ENCODE data around the gene COPS7A. TPM values are rescaled to one million over a fixed set of nuclear protein-coding genes. Genes with fewer than 3 reads are reported as not detected.

The COPS7A gene
- total RNA-seq, 1 experiment from 2014 or later, result 67.8 TPM

DNA sequence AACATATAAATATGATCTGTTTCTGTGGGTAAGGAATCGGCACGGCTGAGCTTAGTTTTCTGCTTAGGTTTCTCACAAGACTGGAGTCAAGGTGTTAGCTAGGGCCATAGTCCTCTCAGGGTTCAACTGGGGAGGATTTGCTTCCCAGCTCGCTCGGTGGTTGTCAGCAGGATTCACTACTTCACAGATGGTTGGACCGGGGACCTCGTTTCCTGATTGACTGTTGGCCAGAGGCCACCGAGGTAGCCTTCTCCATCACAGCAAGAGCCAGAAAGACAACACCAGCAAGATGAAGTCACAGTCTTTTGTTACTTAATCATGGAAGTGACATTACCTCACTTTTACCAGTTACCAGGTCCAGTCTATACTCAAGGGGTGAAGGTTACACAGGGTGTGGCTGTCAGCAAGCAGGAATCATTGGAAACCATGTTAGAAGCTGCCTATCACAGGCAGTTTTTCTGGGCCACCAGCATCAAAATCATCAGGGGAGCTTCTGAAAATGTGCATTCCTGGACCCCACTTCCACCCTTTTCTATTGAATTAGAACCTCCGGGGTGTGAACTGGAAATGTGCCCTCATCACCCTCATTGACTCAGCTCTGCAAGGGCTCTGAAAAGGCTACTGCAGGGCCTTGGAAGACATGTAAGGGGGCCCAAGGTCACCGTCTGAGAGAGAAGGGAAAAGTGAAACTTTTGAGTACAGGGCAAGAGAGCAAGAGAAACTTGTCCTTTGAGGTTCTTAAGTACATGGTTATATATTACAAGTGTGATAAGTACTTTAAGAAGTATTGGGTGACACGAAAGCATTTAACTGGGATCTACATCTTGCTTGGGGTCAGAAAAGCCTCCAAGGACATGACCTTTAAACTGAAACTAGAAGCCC is 10.9 kb downstream of the COPS7A start:
- TF ChIP-seq, protein P1, sequence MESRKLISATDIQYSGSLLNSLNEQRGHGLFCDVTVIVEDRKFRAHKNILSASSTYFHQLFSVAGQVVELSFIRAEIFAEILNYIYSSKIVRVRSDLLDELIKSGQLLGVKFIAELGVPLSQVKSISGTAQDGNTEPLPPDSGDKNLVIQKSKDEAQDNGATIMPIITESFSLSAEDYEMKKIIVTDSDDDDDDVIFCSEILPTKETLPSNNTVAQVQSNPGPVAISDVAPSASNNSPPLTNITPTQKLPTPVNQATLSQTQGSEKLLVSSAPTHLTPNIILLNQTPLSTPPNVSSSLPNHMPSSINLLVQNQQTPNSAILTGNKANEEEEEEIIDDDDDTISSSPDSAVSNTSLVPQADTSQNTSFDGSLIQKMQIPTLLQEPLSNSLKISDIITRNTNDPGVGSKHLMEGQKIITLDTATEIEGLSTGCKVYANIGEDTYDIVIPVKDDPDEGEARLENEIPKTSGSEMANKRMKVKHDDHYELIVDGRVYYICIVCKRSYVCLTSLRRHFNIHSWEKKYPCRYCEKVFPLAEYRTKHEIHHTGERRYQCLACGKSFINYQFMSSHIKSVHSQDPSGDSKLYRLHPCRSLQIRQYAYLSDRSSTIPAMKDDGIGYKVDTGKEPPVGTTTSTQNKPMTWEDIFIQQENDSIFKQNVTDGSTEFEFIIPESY (IDR thresholded peaks at IDR 0.05; ENCODE audit: extremely low read depth, insufficient replicate concordance, low read length), result no peak
- no peak for TF ChIP-seq TCF7L2 (IDR thresholded peaks at IDR 0.05; ENCODE audit: borderline replicate concordance, extremely low read depth, insufficient read depth, insufficient read length)
- no peak for TF ChIP-seq SIN3A (IDR thresholded peaks at IDR 0.05; ENCODE audit: low read depth)
- TF ChIP-seq POLR2A (IDR thresholded peaks at IDR 0.05; ENCODE audit: borderline replicate concordance, extremely low read depth, insufficient read depth, insufficient read length), result no peak
- TF ChIP-seq EZH2phosphoT487 (IDR thresholded peaks at IDR 0.05; ENCODE audit: borderline replicate concordance), result no peak
- no peak for TF ChIP-seq EZH2 (IDR thresholded peaks at IDR 0.05)
- no peak for TF ChIP-seq CBX3 (IDR thresholded peaks at IDR 0.05; ENCODE audit: low read depth)
- no peak for TF ChIP-seq YY1 (IDR thresholded peaks at IDR 0.05; ENCODE audit: extremely low read depth, insufficient replicate concordance, low read depth, low read length)
- no peak for TF ChIP-seq EGR1 (IDR thresholded peaks at IDR 0.05; ENCODE audit: low read depth)
- no peak for TF ChIP-seq ELF1 (IDR thresholded peaks at IDR 0.05; ENCODE audit: borderline replicate concordance, low read depth)
- H3K79me2 ChIP-seq (ENCODE audit: insufficient read depth, low read length), result no peaks in the 10 kb centered on the region
- H3K36me3 ChIP-seq (ENCODE audit: control insufficient read depth in 1 of 2, insufficient read depth in 2 of 2, low read length in 2 of 2), result peaks cover 5 to 20% of the 10 kb centered on the region in 2 experiments; a peak in 3 of 4 replicates
- no TSS peak for BruUV-seq (replicated peaks)
- H3K9me3 ChIP-seq (ENCODE audit: control insufficient read depth in 1 of 2, insufficient read depth in 1 of 2, low read depth in 1 of 2, low read length in 2 of 2), result no peaks in the 10 kb centered on the region
- POLR2A ChIA-PET, result interaction anchor here (1.7 kb wide), 1 partner anchor 11 kb away, joined by 4 read pairs; the partner anchor contains the start of gene COPS7A
- no peaks in the 10 kb centered on the region for H3K9me2 ChIP-seq (ENCODE audit: insufficient read depth)
- no peaks in the 10 kb centered on the region for H3K27me3 ChIP-seq (ENCODE audit: insufficient read depth, low read length)
- H3K9ac ChIP-seq (ENCODE audit: low read length), result no peak overlapping the region
- RAD21 ChIA-PET (ENCODE audit: low non-redundant PET in 1 of 2, low total read pairs in 2 of 2, uncharacterized antibody in 2 of 2, unreplicated experiment in 2 of 2), result interaction anchor here in 1 of 2 experiments (0.5 kb wide), 1 partner anchor 109 kb away, joined by 3 read pairs; no protein-coding TSS in a partner anchor
- CTCF ChIA-PET, result interaction anchor here (1.0 to 1.6 kb wide), 2 partner anchors 10 to 11 kb away, joined by 3 to 4 read pairs; partner anchors contain the start of gene COPS7A
- no peak overlapping the region for H3K4me3 ChIP-seq (replicated peaks in 1 of 2; ENCODE audit: low read depth in 1 of 2, low read length in 2 of 2)
- no peak overlapping the region for H3K27ac ChIP-seq (ENCODE audit: low read depth, low read length)
- no peak for DNase-seq (ENCODE audit: low read depth, low spot score)
- no peak overlapping the region for H2AFZ ChIP-seq (ENCODE audit: low read depth, low read length, poor library complexity, severe bottlenecking)
- no peak overlapping the region for H3K4me2 ChIP-seq (ENCODE audit: low read length)
- no peaks in the 10 kb centered on the region for H4K20me1 ChIP-seq (ENCODE audit: insufficient read depth)
- intact Hi-C loops (cut with micrococcal nuclease), result loop anchor here (1.0 kb wide), 2 partner anchors 45 to 91 kb away; no protein-coding TSS in a partner anchor
- peaks cover 4 to 10% of the 10 kb centered on the region in 2 experiments for H3K4me1 ChIP-seq (ENCODE audit: control insufficient read depth in 1 of 2, insufficient read depth in 2 of 2, low read length in 2 of 2)
- ATAC-seq, result no peak

All from HCT116 (cell line).